GM23248 (cell line): Measurements from ENCODE around the gene SHROOM3. TPM values are rescaled to one million over a fixed set of nuclear protein-coding genes. Genes with fewer than 3 reads are reported as not detected.
A peak's percentile ranks its signal among the peaks of the same experiment; 100 is the strongest.

Experiments used
- DNase-seq: peaks from one replicate; pipeline ENCODE4 v3.0.0-alpha.2; 2015
- H2AFZ ChIP-seq: fragments of 200-600 bp; sonication (generic); 2 replicates; pipeline ENCODE4 v1.6.1; 2016; ENCODE audit warnings: antibody characterized with exemption
- H3F3A ChIP-seq: fragments of 200-600 bp; sonication (generic); 2 replicates; pipeline ENCODE4 v1.6.1; 2016; ENCODE audit warnings: mild to moderate bottlenecking, antibody characterized with exemption, mixed run types; ENCODE audit not compliant: insufficient read depth
- H3K27ac ChIP-seq: fragments of 200-600 bp; sonication (generic); 2 replicates; pipeline ENCODE4 v1.5.1; 2016; ENCODE audit warnings: mild to moderate bottlenecking
- H3K27me3 ChIP-seq: fragments of 200-600 bp; sonication (generic); replicated peaks from 2 replicates; pipeline ENCODE4 v1.6.1; 2016; ENCODE audit warnings: mild to moderate bottlenecking; ENCODE audit not compliant: insufficient read depth
- H3K36me3 ChIP-seq: fragments of 200-600 bp; sonication (generic); 2 replicates; pipeline ENCODE4 v1.6.1; 2016; ENCODE audit warnings: low read depth, mild to moderate bottlenecking
- H3K4me1 ChIP-seq: fragments of 200-600 bp; sonication (generic); 2 replicates; pipeline ENCODE4 v1.6.1; 2016; ENCODE audit warnings: mild to moderate bottlenecking; ENCODE audit not compliant: insufficient read depth
- H3K4me2 ChIP-seq: fragments of 200-600 bp; sonication (generic); one replicate; pipeline ENCODE4 v1.6.1; 2016; ENCODE audit warnings: mild to moderate bottlenecking; ENCODE audit not compliant: unreplicated experiment
- H3K4me3 ChIP-seq: fragments of 200-600 bp; sonication (generic); 2 replicates; pipeline ENCODE4 v1.5.1; 2016; ENCODE audit warnings: mild to moderate bottlenecking
- H3K79me2 ChIP-seq: fragments of 200-600 bp; sonication (generic); 2 replicates; pipeline ENCODE4 v1.6.1; 2016; ENCODE audit warnings: mild to moderate bottlenecking; ENCODE audit not compliant: insufficient read depth
- H3K9ac ChIP-seq: fragments of 200-600 bp; sonication (generic); 2 replicates; pipeline ENCODE4 v1.6.1; 2016; ENCODE audit warnings: mild to moderate bottlenecking
- H3K9me2 ChIP-seq: fragments of 200-600 bp; sonication (generic); 2 replicates; pipeline ENCODE4 v1.6.1; 2016; ENCODE audit warnings: mixed run types, mild to moderate bottlenecking, moderate library complexity; ENCODE audit not compliant: insufficient read depth
- H3K9me3 ChIP-seq: fragments of 200-600 bp; sonication (generic); one replicate; pipeline ENCODE4 v1.6.1; 2017; ENCODE audit warnings: low read depth
- H4K20me1 ChIP-seq: fragments of 200-600 bp; sonication (generic); 2 replicates; pipeline ENCODE4 v1.6.0; 2016; ENCODE audit not compliant: insufficient read depth
- EZH2 ChIP-seq: fragments of 200-600 bp; sonication (generic); IDR thresholded peaks from 2 replicates; pipeline ENCODE4 v1.6.1; 2018; ENCODE audit warnings: antibody characterized with exemption, mild to moderate bottlenecking; ENCODE audit not compliant: insufficient read depth, poor library complexity, severe bottlenecking
- EZH2phosphoT487 ChIP-seq: fragments of 200-600 bp; sonication (generic); IDR thresholded peaks from 2 replicates; pipeline ENCODE4 v1.6.1; 2018; ENCODE audit warnings: antibody characterized with exemption, moderate library complexity, mild to moderate bottlenecking, low read depth; ENCODE audit not compliant: insufficient read depth
- WGBS, 2 experiments: methylation state at CpG; one replicate each; pipeline ENCODE4 v1.1.6; 2015 to 2017; ENCODE audit warnings: low lambda C conversion rate in 2 of 2, low coverage in 1 of 2; ENCODE audit errors: missing lambda C conversion rate in 2 of 2; 5-methylcytosine and 5-hydroxymethylcytosine counted together
- in situ Hi-C: fragments of 300-500 bp; cut with MboI; formaldehyde crosslinking; loops from 2 replicates; pipeline ENCODE4 v1.15.0; 2020
- polyA plus RNA-seq: library from polyadenylated mRNA; unstranded; fragments of >200 nt; fragmentation: Nextera tagmentation; extraction: Ambion mirVana; gene quantifications from 2 replicates; pipeline ENCODE4 v1.2.1, GENCODE V29; 2016
- total RNA-seq: library from RNA; depleted of rRNA; stranded (reverse); fragments of >200 nt; shearing (Covaris generic); gene quantifications from 2 replicates; pipeline ENCODE4 v1.2.3, GENCODE V29; 2014

Gene SHROOM3
- total and polyA plus RNA-seq, 2 experiments from 2014 or later = 9.7 to 44.6 TPM

GRCh38 chr4:76801621-76802235 lies 366.7 kb downstream of the SHROOM3 start:
- Histone ChIP-seq H3F3A (peaks cover 26% of the 10 kb centered on the region), H3K27ac (no peak overlapping the region), H3K27me3 (no peaks in the 10 kb centered on the region), H3K4me1 (peaks cover 20% of the 10 kb centered on the region), H3K79me2 (no peaks in the 10 kb centered on the region), H3K9ac (peak overlapping the region; percentile 52), H3K9me2 (no peaks in the 10 kb centered on the region), H3K9me3 (no peaks in the 10 kb centered on the region), H3K36me3 (no peaks in the 10 kb centered on the region), H2AFZ (peak overlapping the region; percentile 67), H4K20me1 (no peaks in the 10 kb centered on the region), H3K4me2 (peak overlapping the region; percentile 42), H3K4me3 (peak overlapping the region; percentile 26; the same call in 1 of the 2 replicates)
- DNase-seq = peak; percentile 40
- 23 to 29% methylated on average over 37 of the region's 37 CpGs for WGBS, 2 experiments
- in situ Hi-C loops = no loop called here
- TF ChIP-seq EZH2 (no peak), EZH2phosphoT487 (no peak)

- TF ChIP-seq EZH2 = no peak
- TF ChIP-seq EZH2phosphoT487 = no peak
- WGBS, 2 experiments = 37 to 39% methylated on average over 20 of the region's 20 CpGs
- in situ Hi-C loops = no loop called here
Observed at GRCh38 chr4:76802236-76803021, 367.4 kb downstream of the SHROOM3 start.

GRCh38 chr4:76803522-76803921 lies 368.5 kb downstream of the SHROOM3 start:
- no peaks in the 10 kb centered on the region for H3K79me2 ChIP-seq
- H3K36me3 ChIP-seq = no peaks in the 10 kb centered on the region
- peak overlapping the region; percentile 43; the same call in 1 of the 2 replicates for H3K9ac ChIP-seq
- H3K9me2 ChIP-seq = no peaks in the 10 kb centered on the region
- peak overlapping the region; percentile 29 for H3K4me2 ChIP-seq
- peaks cover 26% of the 10 kb centered on the region for H3F3A ChIP-seq
- H3K4me1 ChIP-seq = peaks cover 20% of the 10 kb centered on the region
- TF ChIP-seq EZH2phosphoT487 (no peak), EZH2 (no peak)
- in situ Hi-C loops = no loop called here
- no peaks in the 10 kb centered on the region for H3K27me3 ChIP-seq
- no peak overlapping the region for H2AFZ ChIP-seq
- DNase-seq = peak; percentile 88
- 43 to 53% methylated on average over 5 of the region's 5 CpGs for WGBS, 2 experiments
- H3K27ac ChIP-seq = peak overlapping the region; percentile 70
- H3K9me3 ChIP-seq = no peaks in the 10 kb centered on the region
- no peaks in the 10 kb centered on the region for H4K20me1 ChIP-seq
- H3K4me3 ChIP-seq = no peak overlapping the region

More at GRCh38 chr4:76802236-76803021, 367.4 kb downstream of the SHROOM3 start:
- Histone ChIP-seq H3K9me2 (no peaks in the 10 kb centered on the region), H3K36me3 (no peaks in the 10 kb centered on the region), H3K9me3 (no peaks in the 10 kb centered on the region), H3K9ac (peak overlapping the region; percentile 52), H3K27ac (peak overlapping the region; percentile 24; the same call in 1 of the 2 replicates), H3K4me1 (peaks cover 20% of the 10 kb centered on the region), H4K20me1 (no peaks in the 10 kb centered on the region), H3F3A (peaks cover 26% of the 10 kb centered on the region), H2AFZ (peak overlapping the region; percentile 67), H3K79me2 (no peaks in the 10 kb centered on the region), H3K4me3 (peak overlapping the region; percentile 26; the same call in 1 of the 2 replicates), H3K4me2 (peak overlapping the region; percentile 42), H3K27me3 (no peaks in the 10 kb centered on the region)
- peak; percentile 50 for DNase-seq

- Histone ChIP-seq H4K20me1 (no peaks in the 10 kb centered on the region), H3K27me3 (no peaks in the 10 kb centered on the region), H3F3A (peaks cover 26% of the 10 kb centered on the region), H3K9me3 (no peaks in the 10 kb centered on the region), H3K36me3 (no peaks in the 10 kb centered on the region), H2AFZ (no peak overlapping the region), H3K9ac (peak overlapping the region; percentile 43; the same call in 1 of the 2 replicates), H3K4me2 (peak overlapping the region; percentile 29), H3K4me3 (no peak overlapping the region), H3K79me2 (no peaks in the 10 kb centered on the region), H3K27ac (peak overlapping the region; percentile 70), H3K4me1 (peaks cover 21% of the 10 kb centered on the region), H3K9me2 (no peaks in the 10 kb centered on the region)
- TF ChIP-seq EZH2 = no peak
- TF ChIP-seq EZH2phosphoT487 = no peak
- DNase-seq = peak; percentile 24
- 71 to 75% methylated on average over 5 of the region's 5 CpGs for WGBS, 2 experiments
- in situ Hi-C loops = no loop called here
Observed at GRCh38 chr4:76804096-76804495, 369.1 kb downstream of the SHROOM3 start.
